HG03575 (cell line): ENCODE results near the gene KISS1R.

Source experiments
- ATAC-seq: cut with Tn5 transposase; IDR thresholded peaks from one replicate; pipeline ENCODE4 v1.9.1; 2021; ENCODE audit not compliant: unreplicated experiment, insufficient number of reproducible peaks, low FRiP score; ENCODE audit errors: extremely low read depth

Gene KISS1R

GRCh38 chr19:916645-917322 is 349 bp upstream of the KISS1R start:
- ATAC-seq, result no peak

- ATAC-seq, result no peak
Observed at GRCh38 chr19:918152-918437, 962 bp downstream of the KISS1R start.

GRCh38 chr19:918481-919198 is 1.5 kb downstream of the KISS1R start:
- ATAC-seq, result no peak

- ATAC-seq, result no peak
Observed at GRCh38 chr19:919199-920050, 2.3 kb downstream of the KISS1R start.

GRCh38 chr19:920051-920864 is 3.1 kb downstream of the KISS1R start:
- ATAC-seq, result no peak

GRCh38 chr19:924553-925086 is 7.5 kb downstream of the KISS1R start:
- ATAC-seq, result no peak

- ATAC-seq, result no peak
Observed at GRCh38 chr19:925087-925525, 8.0 kb downstream of the KISS1R start.

GRCh38 chr19:925526-926322 is 8.6 kb downstream of the KISS1R start, which contains the start of gene ARID3A:
TSS of gene ARID3A (plus strand) at chr19:926035. CDS start at chr19:929529, 3,494 bp downstream.
- ATAC-seq, result no peak

- no peak for ATAC-seq
Observed at GRCh38 chr19:926323-926588, 9.1 kb downstream of the KISS1R start.

GRCh38 chr19:926589-927350 is 9.6 kb downstream of the KISS1R start:
- ATAC-seq, result no peak

GRCh38 chr19:927351-927779 is 10.2 kb downstream of the KISS1R start:
- no peak for ATAC-seq

- no peak for ATAC-seq
Observed at GRCh38 chr19:927780-928401, 10.8 kb downstream of the KISS1R start.

GRCh38 chr19:928471-929202 is 11.5 kb downstream of the KISS1R start:
- no peak for ATAC-seq

- ATAC-seq, result no peak
Observed at GRCh38 chr19:929203-929890, 12.2 kb downstream of the KISS1R start.

GRCh38 chr19:929891-930258 is 12.7 kb downstream of the KISS1R start:
- ATAC-seq, result no peak
